ENCODE data around the gene ADRA2B. TPM values are rescaled to one million over a fixed set of nuclear protein-coding genes. Genes with fewer than 3 reads are reported as not detected.
"Not testable (repeated sequence)": the region's sequence is repeated elsewhere in the genome, so short reads cannot be mapped to it uniquely, and the experiment has no call there.

ADRA2B gene
- total and polyA plus RNA-seq, 8 donors = 0.04 to 1.5 (median 0.34) TPM

DNA sequence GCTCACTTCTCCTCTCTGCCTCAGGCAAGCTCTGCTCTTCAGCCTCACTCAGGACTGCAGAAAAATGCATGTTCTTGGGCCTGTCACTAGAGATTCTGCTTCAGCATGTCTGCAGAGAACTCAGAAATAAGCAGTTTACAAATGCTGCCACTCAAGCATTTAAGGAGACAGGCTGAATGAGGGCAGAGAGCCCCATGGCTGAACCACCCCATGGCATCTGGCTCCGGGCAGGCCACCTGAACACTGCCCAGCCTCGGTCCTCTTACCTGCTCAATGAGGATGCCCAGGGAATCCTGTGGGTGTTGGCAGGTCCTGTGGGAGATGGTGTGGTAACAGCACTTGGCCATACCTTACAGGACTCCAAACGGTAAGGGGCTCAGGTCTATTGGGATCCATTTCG lies 50.4 kb downstream of the ADRA2B start:
- not testable (repeated sequence) for H3K36me3 ChIP-seq, H3K4me3 ChIP-seq, H3K27ac ChIP-seq, H3K4me1 ChIP-seq, ATAC-seq, DNase-seq, H3K27me3 ChIP-seq, H3K9me3 ChIP-seq, FAIRE-seq
- intact Hi-C loops (cut with DNase I) = loop anchor here in 1 of 3 donors (10.0 kb wide), 1 partner anchor 1639 kb away; no protein-coding TSS in a partner anchor
- WGBS, 2 donors = 75 to 83% methylated on average over 4 of the region's 4 CpGs

DNA sequence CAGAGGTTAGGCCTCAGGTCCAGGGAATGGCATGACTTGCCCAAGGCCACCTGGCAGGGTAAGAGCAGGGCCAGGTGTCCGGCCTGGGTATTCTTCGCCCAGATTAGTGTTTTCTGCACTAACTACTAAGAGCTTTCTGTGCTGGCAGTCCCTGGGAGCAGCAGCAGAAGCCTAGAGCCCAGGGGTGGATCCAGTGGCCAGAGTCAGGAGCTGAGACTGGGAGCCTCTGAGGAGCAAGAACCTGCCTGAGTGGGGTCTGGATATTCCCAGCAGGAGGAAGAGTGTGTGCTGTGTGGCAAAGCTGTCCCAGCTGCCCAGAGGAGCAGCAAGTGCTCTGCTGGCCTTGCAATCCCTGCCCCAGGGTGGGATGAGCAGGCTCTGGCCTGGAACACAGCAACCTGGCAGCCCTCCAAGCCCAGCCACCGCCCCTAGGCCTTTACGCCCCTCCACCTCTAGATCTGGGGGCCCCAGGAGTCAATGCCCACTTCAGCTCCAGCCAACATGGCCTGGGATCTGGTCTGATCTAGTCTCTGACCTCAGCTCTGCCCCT lies 50.9 kb downstream of the ADRA2B start:
- peak in 1 of 6 donors; percentile 59 for DNase-seq
- Histone ChIP-seq H3K4me1 (no peaks in the 10 kb centered on the region), H3K27ac (no peak overlapping the region), H3K27me3 (no peaks in the 10 kb centered on the region), H3K36me3 (no peaks in the 10 kb centered on the region), H3K9me3 (no peaks in the 10 kb centered on the region), H3K4me3 (no peak overlapping the region)
- no peak for FAIRE-seq
- ATAC-seq = no peak
- TF ChIP-seq, protein P1, sequence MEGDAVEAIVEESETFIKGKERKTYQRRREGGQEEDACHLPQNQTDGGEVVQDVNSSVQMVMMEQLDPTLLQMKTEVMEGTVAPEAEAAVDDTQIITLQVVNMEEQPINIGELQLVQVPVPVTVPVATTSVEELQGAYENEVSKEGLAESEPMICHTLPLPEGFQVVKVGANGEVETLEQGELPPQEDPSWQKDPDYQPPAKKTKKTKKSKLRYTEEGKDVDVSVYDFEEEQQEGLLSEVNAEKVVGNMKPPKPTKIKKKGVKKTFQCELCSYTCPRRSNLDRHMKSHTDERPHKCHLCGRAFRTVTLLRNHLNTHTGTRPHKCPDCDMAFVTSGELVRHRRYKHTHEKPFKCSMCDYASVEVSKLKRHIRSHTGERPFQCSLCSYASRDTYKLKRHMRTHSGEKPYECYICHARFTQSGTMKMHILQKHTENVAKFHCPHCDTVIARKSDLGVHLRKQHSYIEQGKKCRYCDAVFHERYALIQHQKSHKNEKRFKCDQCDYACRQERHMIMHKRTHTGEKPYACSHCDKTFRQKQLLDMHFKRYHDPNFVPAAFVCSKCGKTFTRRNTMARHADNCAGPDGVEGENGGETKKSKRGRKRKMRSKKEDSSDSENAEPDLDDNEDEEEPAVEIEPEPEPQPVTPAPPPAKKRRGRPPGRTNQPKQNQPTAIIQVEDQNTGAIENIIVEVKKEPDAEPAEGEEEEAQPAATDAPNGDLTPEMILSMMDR (IDR thresholded peaks at IDR 0.05) = no peak
- WGBS, 2 donors = 74 to 76% methylated on average over 4 of the region's 4 CpGs
- intact Hi-C loops (cut with DNase I) = loop anchor here in 1 of 3 donors (10.0 kb wide), 1 partner anchor 1639 kb away; no protein-coding TSS in a partner anchor

DNA sequence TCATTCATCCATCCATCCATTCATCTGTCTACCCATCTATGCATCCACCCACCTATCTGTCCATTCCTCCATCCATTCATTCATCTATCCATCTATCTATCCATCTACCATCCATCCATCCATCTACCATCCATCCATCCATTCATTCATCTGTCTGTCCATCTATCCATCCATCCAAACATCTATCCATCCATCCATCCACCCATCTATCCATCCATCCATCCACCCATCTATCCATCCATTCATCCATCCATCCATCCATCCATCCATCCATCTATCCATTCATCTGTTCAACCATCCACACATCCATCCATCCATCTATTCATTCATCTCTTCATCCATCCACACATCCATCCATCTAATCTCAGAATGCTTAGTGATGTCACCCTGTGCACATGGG lies 51.6 kb downstream of the ADRA2B start:
- not testable (repeated sequence) for H3K27me3 ChIP-seq, FAIRE-seq, H3K9me3 ChIP-seq, H3K27ac ChIP-seq, DNase-seq, H3K36me3 ChIP-seq, H3K4me3 ChIP-seq, H3K4me1 ChIP-seq, ATAC-seq
- intact Hi-C loops (cut with DNase I) = loop anchor here in 1 of 3 donors (10.0 kb wide), 1 partner anchor 1640 kb away; no protein-coding TSS in a partner anchor

DNA sequence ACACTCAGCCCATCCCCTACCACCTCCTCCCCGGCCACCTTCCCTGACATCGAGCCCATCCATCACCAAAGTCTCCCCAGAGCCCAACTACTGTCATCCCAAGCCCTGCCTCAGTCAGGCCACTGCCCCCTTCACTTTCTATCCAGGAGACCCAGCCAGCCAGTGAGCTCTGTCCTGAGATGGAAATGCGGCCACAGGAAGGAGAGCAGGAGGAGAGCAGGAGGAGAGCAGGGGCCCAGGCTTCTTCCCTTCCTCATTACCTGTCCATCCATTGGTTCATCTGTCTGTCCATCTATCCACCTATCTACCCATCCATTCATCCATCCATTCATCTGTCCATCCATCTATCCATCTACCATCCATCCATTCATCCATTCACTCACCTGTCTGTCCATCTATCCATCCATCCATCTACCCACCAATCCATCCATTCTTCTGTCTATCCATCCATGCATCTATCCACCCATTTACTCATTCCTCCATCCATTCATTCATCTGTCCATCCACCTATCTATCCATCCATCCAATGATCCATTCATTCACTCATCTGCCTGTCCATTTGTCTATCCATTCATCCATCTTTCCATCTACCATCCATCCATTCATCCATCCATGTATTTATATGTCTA lies 52.2 kb downstream of the ADRA2B start:
- H3K27ac ChIP-seq, H3K4me1 ChIP-seq, H3K36me3 ChIP-seq, ATAC-seq, H3K27me3 ChIP-seq, FAIRE-seq, DNase-seq, H3K9me3 ChIP-seq, H3K4me3 ChIP-seq: not testable (repeated sequence)
- 100% methylated on average over 1 of the region's 3 CpGs for WGBS, 2 donors
- intact Hi-C loops (cut with DNase I) = loop anchor here in 1 of 3 donors (10.0 kb wide), 1 partner anchor 1641 kb away; no protein-coding TSS in a partner anchor

DNA sequence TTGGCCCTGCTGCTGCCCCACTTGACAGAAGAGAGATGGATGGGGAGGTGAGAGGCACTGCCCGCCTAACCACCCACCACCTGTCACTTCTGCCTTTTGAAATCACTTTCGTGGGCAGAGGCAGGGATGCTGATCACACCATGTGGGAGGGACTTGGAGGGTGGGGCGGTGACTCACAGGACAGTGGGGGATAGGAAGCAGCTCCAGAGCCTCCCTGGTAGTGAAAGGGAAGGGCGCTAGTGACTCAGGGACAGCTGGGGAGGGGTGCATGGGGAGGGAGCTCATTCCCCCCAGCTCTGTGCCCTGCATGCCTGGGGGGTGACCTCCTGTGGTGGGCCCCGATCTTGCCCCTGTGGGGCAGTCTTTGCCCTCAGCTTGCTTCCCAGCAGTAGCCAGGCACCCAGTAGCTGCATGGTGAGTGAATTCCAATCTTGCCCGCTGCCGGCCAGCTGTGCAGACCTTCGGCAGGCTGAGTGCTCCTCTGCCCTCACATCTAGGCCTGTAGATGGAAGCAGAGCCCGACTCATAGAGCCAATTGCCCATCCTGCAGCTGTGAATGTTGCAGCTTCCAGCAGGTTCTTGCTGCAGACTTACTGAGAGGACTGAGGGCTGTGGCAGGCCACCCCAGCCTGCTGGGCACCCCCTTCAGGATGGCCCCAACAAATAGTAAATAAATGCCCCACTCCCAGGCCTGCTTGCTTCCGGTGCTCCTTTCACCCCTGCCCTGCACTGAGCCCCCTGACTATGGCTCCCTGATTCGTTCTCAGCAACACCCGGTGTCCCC lies 53.1 kb downstream of the ADRA2B start:
- H3K4me3 ChIP-seq, H3K4me1 ChIP-seq, H3K9me3 ChIP-seq, H3K36me3 ChIP-seq, H3K27me3 ChIP-seq, H3K27ac ChIP-seq, FAIRE-seq: not testable (repeated sequence)
- WGBS, 2 donors = 61 to 63% methylated on average over 10 to 11 of the region's 12 CpGs
- DNase-seq = peak in 1 of 6 donors; percentile 55
- peak in 3 of 4 donors; percentile 59 to 73 (median 71) for ATAC-seq
- intact Hi-C loops (cut with DNase I) = loop anchor here in 1 of 3 donors (10.0 kb wide), 1 partner anchor 1641 kb away; no protein-coding TSS in a partner anchor

Other genes starting within 250 kb of the ADRA2B start
- 10 to 100 TPM in 5 of 6 donors, 1 to 10 TPM in 1; 6.2 to 36.2 (median 14.8) TPM for gene ANKRD36C, start 124.7 kb downstream of the ADRA2B start, total RNA-seq
- 1 to 10 TPM; 2.2 to 5.3 TPM for gene ANKRD36C, start 124.7 kb downstream of the ADRA2B start, polyA plus RNA-seq
- 1 to 10 TPM in 4 of 6 donors, under 1 TPM in 2; 0.23 to 2.0 (median 1.4) TPM for gene GPAT2, start 81.7 kb downstream of the ADRA2B start, total RNA-seq
- gene GPAT2, start 81.7 kb downstream of the ADRA2B start, polyA plus RNA-seq = 1 to 10 TPM in 1 of 2 donors, under 1 TPM in 1; 0.80 to 5.0 TPM
- not detected for gene ASTL, start 21.9 kb upstream of the ADRA2B start, total RNA-seq
- gene ASTL, start 21.9 kb upstream of the ADRA2B start, polyA plus RNA-seq = under 1 TPM in 1 of 2 donors, not detected in 1; 0.14 TPM
- 1 to 10 TPM in 4 of 6 donors, under 1 TPM in 2; 0.32 to 3.1 (median 1.2) TPM for gene DUSP2, start 28.9 kb upstream of the ADRA2B start, total RNA-seq
- 1 to 10 TPM; 1.3 to 1.8 TPM for gene DUSP2, start 28.9 kb upstream of the ADRA2B start, polyA plus RNA-seq
- gene STARD7, start 92.3 kb upstream of the ADRA2B start, total RNA-seq = 10 to 100 TPM; 37.1 to 65.1 (median 58.5) TPM
- gene STARD7, start 92.3 kb upstream of the ADRA2B start, polyA plus RNA-seq = 10 to 100 TPM; 21.7 to 29.5 TPM
- gene TMEM127, start 149.4 kb upstream of the ADRA2B start, total RNA-seq = 10 to 100 TPM; 20.1 to 38.4 (median 24.9) TPM
- 10 to 100 TPM in 1 of 2 donors, 1 to 10 TPM in 1; 8.2 to 12.6 TPM for gene TMEM127, start 149.4 kb upstream of the ADRA2B start, polyA plus RNA-seq
- 10 to 100 TPM; 25.2 to 34.4 (median 29.3) TPM for gene CIAO1, start 149.7 kb upstream of the ADRA2B start, total RNA-seq
- gene CIAO1, start 149.7 kb upstream of the ADRA2B start, polyA plus RNA-seq = 10 to 100 TPM; 25.0 to 40.0 TPM
- 10 to 100 TPM; 42.1 to 60.1 (median 47.8) TPM for gene SNRNP200, start 189.0 kb upstream of the ADRA2B start, total RNA-seq
- 10 to 100 TPM; 51.4 to 87.7 TPM for gene SNRNP200, start 189.0 kb upstream of the ADRA2B start, polyA plus RNA-seq
- gene ITPRIPL1, start 208.7 kb upstream of the ADRA2B start, total RNA-seq = 1 to 10 TPM in 2 of 6 donors, under 1 TPM in 4; 0.39 to 1.4 (median 0.77) TPM
- under 1 TPM; 0.38 to 0.49 TPM for gene ITPRIPL1, start 208.7 kb upstream of the ADRA2B start, polyA plus RNA-seq
- gene NCAPH, start 219.2 kb upstream of the ADRA2B start, total RNA-seq = under 1 TPM; 0.12 to 0.81 (median 0.39) TPM
- under 1 TPM; 0.05 to 0.23 TPM for gene NCAPH, start 219.2 kb upstream of the ADRA2B start, polyA plus RNA-seq

Measured in pancreas (tissue), 10 donors.